HCT116 (cell line): ENCODE measurements around the gene IDH3G.

Experiments used
- JUND ChIP-seq: IDR thresholded peaks from 2 replicates; pipeline ENCODE4 v1.6.1; 2012
- SP1 ChIP-seq: IDR thresholded peaks from 2 replicates; pipeline ENCODE4 v1.6.1; 2012; ENCODE audit warnings: low read depth
- TCF7L2 ChIP-seq: IDR thresholded peaks from 2 replicates; pipeline ENCODE4 v1.7.0; 2011; ENCODE audit warnings: borderline replicate concordance, inconsistent platforms; ENCODE audit not compliant: insufficient read depth, insufficient read length; ENCODE audit errors: extremely low read depth
- YY1 ChIP-seq: IDR thresholded peaks from 2 replicates; pipeline ENCODE4 v1.6.1; 2011; ENCODE audit warnings: low read length, low read depth, moderate library complexity, mild to moderate bottlenecking; ENCODE audit not compliant: insufficient replicate concordance; ENCODE audit errors: extremely low read depth
- ZFX ChIP-seq: fragments of 450-650 bp; IDR thresholded peaks from 2 replicates; pipeline ENCODE4 v1.6.1; 2017
- TF ChIP-seq, protein P1 (sequence below), 3 experiments: fragments of 200-600 bp in 1 of 3; sonication (generic) in 1 of 3; IDR thresholded peaks in 2 of 3; conservative IDR thresholded peaks in 1 of 3; 2 replicates each; pipeline ENCODE4 v1.5.1; 2012 to 2017; ENCODE audit warnings: low read depth in 2 of 3, low read length in 2 of 3, antibody characterized with exemption in 1 of 3, borderline replicate concordance in 1 of 3, control low read depth in 1 of 3, mild to moderate bottlenecking in 1 of 3, mixed read lengths in 1 of 3, mixed run types in 1 of 3, moderate library complexity in 1 of 3; ENCODE audit not compliant: insufficient read depth in 1 of 3

DNA sequence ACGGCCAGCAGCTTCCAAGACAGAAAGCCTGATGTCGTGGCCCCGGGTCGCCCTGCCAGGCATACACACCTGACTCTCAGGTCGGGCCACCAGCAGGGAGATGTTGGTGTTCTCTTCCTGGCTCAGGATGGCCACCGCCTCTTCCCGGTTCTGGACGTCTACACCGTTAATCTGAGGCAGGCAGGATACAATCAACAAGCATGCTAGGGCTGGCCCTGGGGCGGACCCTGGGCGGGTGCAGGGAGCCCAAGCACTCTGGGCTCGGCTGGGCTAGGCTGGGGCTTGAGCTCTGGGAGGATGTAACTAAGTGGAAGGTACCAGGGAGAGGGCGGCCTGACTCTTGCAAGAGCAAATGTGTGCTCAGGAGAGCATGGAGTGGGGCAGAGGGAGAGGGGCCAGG is 11.3 kb upstream of the IDH3G start:
- TF ChIP-seq SP1 (no peak), TCF7L2 (no peak), YY1 (no peak), JUND (no peak), ZFX (no peak)
- TF ChIP-seq, protein P1, sequence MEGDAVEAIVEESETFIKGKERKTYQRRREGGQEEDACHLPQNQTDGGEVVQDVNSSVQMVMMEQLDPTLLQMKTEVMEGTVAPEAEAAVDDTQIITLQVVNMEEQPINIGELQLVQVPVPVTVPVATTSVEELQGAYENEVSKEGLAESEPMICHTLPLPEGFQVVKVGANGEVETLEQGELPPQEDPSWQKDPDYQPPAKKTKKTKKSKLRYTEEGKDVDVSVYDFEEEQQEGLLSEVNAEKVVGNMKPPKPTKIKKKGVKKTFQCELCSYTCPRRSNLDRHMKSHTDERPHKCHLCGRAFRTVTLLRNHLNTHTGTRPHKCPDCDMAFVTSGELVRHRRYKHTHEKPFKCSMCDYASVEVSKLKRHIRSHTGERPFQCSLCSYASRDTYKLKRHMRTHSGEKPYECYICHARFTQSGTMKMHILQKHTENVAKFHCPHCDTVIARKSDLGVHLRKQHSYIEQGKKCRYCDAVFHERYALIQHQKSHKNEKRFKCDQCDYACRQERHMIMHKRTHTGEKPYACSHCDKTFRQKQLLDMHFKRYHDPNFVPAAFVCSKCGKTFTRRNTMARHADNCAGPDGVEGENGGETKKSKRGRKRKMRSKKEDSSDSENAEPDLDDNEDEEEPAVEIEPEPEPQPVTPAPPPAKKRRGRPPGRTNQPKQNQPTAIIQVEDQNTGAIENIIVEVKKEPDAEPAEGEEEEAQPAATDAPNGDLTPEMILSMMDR (IDR thresholded peaks at IDR 0.05 in 2 of 3, conservative IDR thresholded peaks at IDR 0.05 in 1 of 3; ENCODE audit: borderline replicate concordance in 1 of 3, insufficient read depth in 1 of 3, low read depth in 2 of 3, low read length in 2 of 3): no peak
